Cardiac muscle cell (in vitro differentiated cells and primary cell): Measurements from ENCODE around the gene BCL2L1. TPM values are rescaled to one million over a fixed set of nuclear protein-coding genes. Genes with fewer than 3 reads are reported as not detected.

Source experiments
- DNase-seq, 2 donors: peaks; one replicate each; pipeline versions ENCODE4 v3.0.0 to v3.0.0-alpha.2; 2010 to 2017; ENCODE audit warnings: low read depth in 1 of 2, low spot score in 1 of 2
- H3K27ac ChIP-seq: fragments of 200-600 bp; sonication (generic); 2 replicates; pipeline ENCODE4 v1.5.1; 2016
- H3K27me3 ChIP-seq: fragments of 200-600 bp; sonication (generic); 2 replicates; pipeline ENCODE4 v1.6.0; 2016; ENCODE audit warnings: control low read depth
- H3K36me3 ChIP-seq: fragments of 200-600 bp; sonication (generic); 2 replicates; pipeline ENCODE4 v1.5.1; 2016; ENCODE audit warnings: control low read depth
- H3K4me1 ChIP-seq: fragments of 200-600 bp; sonication (generic); 2 replicates; pipeline ENCODE4 v1.8.1; 2017; ENCODE audit warnings: low read depth, mild to moderate bottlenecking, mixed run types
- H3K4me3 ChIP-seq: fragments of 200-600 bp; sonication (generic); 2 replicates; pipeline ENCODE4 v1.5.1; 2016; ENCODE audit warnings: mild to moderate bottlenecking
- H3K9me3 ChIP-seq: fragments of 200-600 bp; sonication (generic); 2 replicates; pipeline ENCODE4 v1.5.1; 2017; ENCODE audit warnings: low read depth, mild to moderate bottlenecking, control low read depth
- polyA plus RNA-seq: library from polyadenylated mRNA; unstranded; fragments of >200 nt; fragmentation: Nextera tagmentation; extraction: Ambion mirVana; gene quantifications from 2 replicates; pipeline ENCODE4 v1.2.1, GENCODE V29; 2016
- total RNA-seq: library from RNA; depleted of rRNA; stranded (reverse); fragments of >200 nt; gene quantifications from 2 replicates; pipeline ENCODE4 v1.2.3, GENCODE V29; 2016
- TF ChIP-seq, protein P1 (sequence below): IDR thresholded peaks from 2 replicates; pipeline ENCODE4 v1.5.1; 2012; ENCODE audit warnings: low read depth, mild to moderate bottlenecking, low read length

The BCL2L1 gene
- total and polyA plus RNA-seq, 2 experiments from 2014 or later, result 40.5 to 74.6 TPM

DNA sequence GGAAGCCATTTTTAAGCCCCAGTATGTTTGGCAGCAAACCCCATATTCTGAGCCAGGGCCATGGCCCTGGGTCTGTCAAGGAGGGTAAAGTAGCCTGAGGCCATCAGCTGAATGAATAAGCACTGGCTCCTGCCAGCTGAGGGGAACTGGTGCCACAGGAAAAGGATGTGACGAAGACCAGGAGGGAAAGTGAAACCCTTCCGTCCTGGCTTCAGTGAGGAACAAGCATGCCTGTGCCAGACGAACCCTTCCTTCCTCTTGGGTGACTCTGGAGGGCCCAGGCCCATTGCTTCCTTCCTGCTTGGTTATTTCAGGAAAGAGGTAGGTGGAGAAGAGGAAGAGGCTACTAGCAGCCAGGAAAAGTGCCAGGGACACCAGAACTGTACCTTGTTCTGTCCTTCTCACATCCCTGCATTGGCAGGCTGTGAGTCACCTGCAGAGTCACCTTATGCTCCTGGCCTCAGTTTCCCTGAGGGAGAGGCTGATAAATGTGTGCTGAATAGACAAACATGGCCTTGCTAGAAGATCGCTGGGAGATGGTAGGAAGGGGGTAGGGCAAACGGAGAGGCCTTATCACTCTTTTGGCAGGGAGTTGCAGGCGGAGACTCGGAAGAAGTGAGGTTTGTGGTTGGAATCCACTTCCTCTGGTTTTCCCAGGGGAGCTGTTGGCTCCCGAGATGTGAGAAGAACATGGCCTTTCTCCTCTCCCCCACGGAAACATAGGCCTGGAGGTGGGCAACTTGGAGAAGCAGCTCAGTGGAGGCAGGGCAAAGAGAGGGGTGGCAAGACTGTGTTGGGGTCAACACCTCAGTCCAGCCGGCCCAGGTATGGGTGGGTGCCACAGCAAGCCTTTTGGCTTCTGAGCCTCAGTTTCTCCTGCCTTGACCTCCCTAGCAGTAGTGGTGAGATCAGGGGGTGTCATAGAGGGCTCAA lies 47.5 kb downstream of the BCL2L1 start:
- Histone ChIP-seq H3K4me1 (peaks cover 57% of the 10 kb centered on the region), H3K9me3 (no peaks in the 10 kb centered on the region), H3K27me3 (no peaks in the 10 kb centered on the region), H3K27ac (peak overlapping the region; percentile 72), H3K4me3 (no peak overlapping the region), H3K36me3 (no peaks in the 10 kb centered on the region)
- TF ChIP-seq, protein P1, sequence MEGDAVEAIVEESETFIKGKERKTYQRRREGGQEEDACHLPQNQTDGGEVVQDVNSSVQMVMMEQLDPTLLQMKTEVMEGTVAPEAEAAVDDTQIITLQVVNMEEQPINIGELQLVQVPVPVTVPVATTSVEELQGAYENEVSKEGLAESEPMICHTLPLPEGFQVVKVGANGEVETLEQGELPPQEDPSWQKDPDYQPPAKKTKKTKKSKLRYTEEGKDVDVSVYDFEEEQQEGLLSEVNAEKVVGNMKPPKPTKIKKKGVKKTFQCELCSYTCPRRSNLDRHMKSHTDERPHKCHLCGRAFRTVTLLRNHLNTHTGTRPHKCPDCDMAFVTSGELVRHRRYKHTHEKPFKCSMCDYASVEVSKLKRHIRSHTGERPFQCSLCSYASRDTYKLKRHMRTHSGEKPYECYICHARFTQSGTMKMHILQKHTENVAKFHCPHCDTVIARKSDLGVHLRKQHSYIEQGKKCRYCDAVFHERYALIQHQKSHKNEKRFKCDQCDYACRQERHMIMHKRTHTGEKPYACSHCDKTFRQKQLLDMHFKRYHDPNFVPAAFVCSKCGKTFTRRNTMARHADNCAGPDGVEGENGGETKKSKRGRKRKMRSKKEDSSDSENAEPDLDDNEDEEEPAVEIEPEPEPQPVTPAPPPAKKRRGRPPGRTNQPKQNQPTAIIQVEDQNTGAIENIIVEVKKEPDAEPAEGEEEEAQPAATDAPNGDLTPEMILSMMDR, result no peak
- peak in 1 of 2 donors; percentile 97 for DNase-seq

DNA sequence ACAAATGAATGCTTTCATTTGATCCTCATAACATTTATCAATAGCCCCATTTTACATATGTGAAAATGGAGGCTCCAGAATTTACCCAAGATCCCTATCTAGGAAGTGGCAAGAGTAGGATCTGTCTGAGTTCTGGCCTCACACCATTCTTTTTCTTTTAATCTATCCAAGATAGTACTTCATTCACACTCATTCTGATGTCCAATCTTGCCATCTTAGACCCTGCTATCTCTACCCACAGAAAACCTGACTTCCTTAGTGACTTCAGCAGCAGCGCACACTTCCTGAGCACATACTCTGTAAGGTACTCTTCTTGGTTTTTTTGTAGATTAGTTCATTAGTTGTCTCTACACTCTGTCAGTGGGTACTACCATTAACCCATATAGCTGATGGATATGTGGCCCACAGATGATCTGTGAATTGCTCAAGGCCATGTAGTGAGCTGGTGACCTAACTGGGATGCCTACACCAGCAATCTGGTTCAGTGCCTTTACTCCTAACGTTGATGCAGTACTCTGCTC lies 48.7 kb downstream of the BCL2L1 start:
- TF ChIP-seq, protein P1, result no peak
- no peaks in the 10 kb centered on the region for H3K9me3 ChIP-seq
- DNase-seq, result no peak
- H3K36me3 ChIP-seq, result no peaks in the 10 kb centered on the region
- H3K27me3 ChIP-seq, result no peaks in the 10 kb centered on the region
- peaks cover 46% of the 10 kb centered on the region for H3K4me1 ChIP-seq
- H3K27ac ChIP-seq, result no peak overlapping the region
- H3K4me3 ChIP-seq, result no peak overlapping the region

DNA sequence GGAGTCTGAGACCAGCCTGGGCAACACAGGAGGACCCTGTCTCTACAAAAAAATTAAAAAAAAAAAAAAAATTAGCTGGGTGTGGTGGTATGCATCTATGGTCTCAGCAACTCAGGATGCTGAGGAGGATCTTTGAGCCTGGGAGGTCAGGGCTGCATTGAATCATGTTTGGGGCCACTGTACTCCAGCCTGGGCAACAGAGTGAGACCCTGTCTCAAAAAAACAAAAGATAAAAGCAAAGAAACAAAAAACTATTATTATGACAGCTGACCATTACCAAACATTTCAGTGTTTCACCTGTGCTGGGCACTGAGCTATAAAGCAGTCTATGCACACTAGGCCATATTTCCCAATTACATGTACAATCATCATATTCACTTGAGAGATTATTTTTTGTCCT lies 49.2 kb downstream of the BCL2L1 start:
- Histone ChIP-seq H3K4me1 (peaks cover 40% of the 10 kb centered on the region), H3K27me3 (no peaks in the 10 kb centered on the region), H3K9me3 (no peaks in the 10 kb centered on the region), H3K4me3 (no peak overlapping the region), H3K36me3 (no peaks in the 10 kb centered on the region), H3K27ac (no peak overlapping the region)
- DNase-seq, result no peak
- TF ChIP-seq, protein P1, result no peak

DNA sequence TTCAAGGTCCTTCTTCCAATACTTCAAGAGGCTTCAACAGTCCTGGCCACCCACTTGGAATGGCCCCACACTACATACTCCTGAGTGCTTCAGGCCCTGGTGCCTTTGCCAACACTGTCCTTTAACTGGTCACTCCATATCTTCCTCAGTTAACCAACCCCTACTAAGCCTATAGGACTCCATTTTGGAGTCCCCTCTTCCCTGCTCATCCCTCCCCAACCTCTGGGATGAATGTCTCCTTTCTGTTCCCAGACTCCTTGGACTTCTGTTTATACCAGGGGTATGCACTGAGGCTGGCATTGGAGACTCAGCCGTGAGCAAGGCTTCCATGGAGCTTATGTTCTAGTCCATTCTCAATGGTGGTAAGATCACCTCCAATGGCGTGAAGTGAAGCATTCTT lies 51.3 kb downstream of the BCL2L1 start:
- TF ChIP-seq, protein P1, result no peak
- Histone ChIP-seq H3K27ac (peak overlapping the region; percentile 70), H3K4me1 (peaks cover 24% of the 10 kb centered on the region), H3K27me3 (no peaks in the 10 kb centered on the region), H3K4me3 (no peak overlapping the region), H3K9me3 (no peaks in the 10 kb centered on the region), H3K36me3 (no peaks in the 10 kb centered on the region)
- DNase-seq, result no peak

DNA sequence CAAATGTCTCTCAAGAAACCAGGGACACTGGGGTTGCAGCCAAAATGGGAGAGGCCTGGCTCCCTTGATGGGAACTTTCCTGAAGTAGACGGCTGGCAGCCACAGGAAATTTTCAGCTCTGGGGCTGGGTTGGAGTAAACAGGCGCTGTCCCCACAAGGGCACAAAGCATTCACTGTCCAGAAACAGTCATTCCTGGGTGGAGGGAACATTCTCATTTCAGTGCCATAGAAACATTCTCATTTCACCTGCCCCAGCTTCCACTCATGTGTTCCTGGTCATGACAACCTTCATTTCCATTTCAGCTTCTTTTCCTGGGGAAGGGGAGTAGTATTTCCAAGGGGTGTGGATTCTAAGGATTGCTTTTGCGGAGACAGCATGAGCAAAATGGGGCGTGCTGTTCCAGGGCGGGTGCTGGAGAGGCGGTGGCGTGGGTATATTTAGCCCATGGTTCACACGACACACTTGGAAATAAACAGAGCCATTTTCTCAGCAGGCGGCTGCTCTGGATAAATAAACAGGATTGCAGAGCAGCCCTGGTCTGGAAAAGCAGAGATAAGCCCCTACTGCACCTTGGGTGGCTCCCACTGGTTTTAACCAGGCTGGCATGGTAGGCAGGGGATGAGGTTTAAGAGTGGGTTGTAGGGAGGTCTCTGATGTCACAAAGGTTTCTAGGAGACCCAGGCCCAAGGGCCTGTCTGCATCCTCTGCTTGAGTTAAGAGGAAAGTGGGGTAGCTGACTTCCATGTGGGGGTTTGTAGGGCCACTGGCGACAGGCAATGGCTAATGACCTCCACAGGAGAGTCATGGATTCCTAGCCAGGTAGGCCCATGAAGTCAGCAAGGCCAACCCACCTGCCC lies 52.1 kb downstream of the BCL2L1 start:
- peak overlapping the region; percentile 70 for H3K27ac ChIP-seq
- H3K9me3 ChIP-seq, result no peaks in the 10 kb centered on the region
- peak in 1 of 2 donors; percentile 22 for DNase-seq
- peaks cover 17% of the 10 kb centered on the region for H3K4me1 ChIP-seq
- TF ChIP-seq, protein P1, result no peak
- H3K36me3 ChIP-seq, result no peaks in the 10 kb centered on the region
- H3K4me3 ChIP-seq, result no peak overlapping the region
- no peaks in the 10 kb centered on the region for H3K27me3 ChIP-seq
